ENCODE results near the gene LHPP.

LHPP gene

GRCh38 chr10:124447751-124448466 is 13.7 kb upstream of the LHPP start:
- DNase-seq (ENCODE audit: low read depth, low spot score), result no peak

- DNase-seq (ENCODE audit: low read depth, low spot score), result no peak
Measured at GRCh38 chr10:124448696-124449169, 12.9 kb upstream of the LHPP start.

- no peak for DNase-seq (ENCODE audit: low read depth, low spot score)
Measured at GRCh38 chr10:124449170-124450011, 12.2 kb upstream of the LHPP start.

GRCh38 chr10:124450012-124450782 is 11.4 kb upstream of the LHPP start, which contains the start of gene NKX1-2:
NKX1-2 (minus strand) TSS chr10:124450035; CDS start chr10:124449943, 92 bp downstream.
- DNase-seq (ENCODE audit: low read depth, low spot score), result no peak

- DNase-seq (ENCODE audit: low read depth, low spot score), result no peak
Measured at GRCh38 chr10:124450783-124451057, 10.9 kb upstream of the LHPP start.

GRCh38 chr10:124451276-124451675 is 10.3 kb upstream of the LHPP start:
- DNase-seq (ENCODE audit: low read depth, low spot score), result no peak

GRCh38 chr10:124453960-124454610 is 7.5 kb upstream of the LHPP start:
- DNase-seq (ENCODE audit: low read depth, low spot score), result no peak

GRCh38 chr10:124455441-124455840 is 6.2 kb upstream of the LHPP start:
- no peak for DNase-seq (ENCODE audit: low read depth, low spot score)

- no peak for DNase-seq (ENCODE audit: low read depth, low spot score)
Measured at GRCh38 chr10:124458473-124458872, 3.1 kb upstream of the LHPP start.

- no peak for DNase-seq (ENCODE audit: low read depth, low spot score)
Measured at GRCh38 chr10:124458889-124459288, 2.7 kb upstream of the LHPP start.

GRCh38 chr10:124459395-124459794 is 2.2 kb upstream of the LHPP start:
- no peak for DNase-seq (ENCODE audit: low read depth, low spot score)

GRCh38 chr10:124460144-124460543 is 1.5 kb upstream of the LHPP start:
- DNase-seq (ENCODE audit: low read depth, low spot score), result no peak

- DNase-seq (ENCODE audit: low read depth, low spot score), result no peak
Measured at GRCh38 chr10:124462348-124462695, 699 bp downstream of the LHPP start.

- no peak for DNase-seq (ENCODE audit: low read depth, low spot score)
Measured at GRCh38 chr10:124464028-124464965, 2.7 kb downstream of the LHPP start.

GRCh38 chr10:124465003-124465776 is 3.6 kb downstream of the LHPP start:
- DNase-seq (ENCODE audit: low read depth, low spot score), result no peak

GRCh38 chr10:124465777-124466488 is 4.3 kb downstream of the LHPP start:
- no peak for DNase-seq (ENCODE audit: low read depth, low spot score)

GRCh38 chr10:124467165-124467564 is 5.5 kb downstream of the LHPP start:
- no peak for DNase-seq (ENCODE audit: low read depth, low spot score)

GRCh38 chr10:124468624-124469023 is 7.0 kb downstream of the LHPP start:
- DNase-seq (ENCODE audit: low read depth, low spot score), result no peak

GRCh38 chr10:124469956-124470484 is 8.4 kb downstream of the LHPP start:
- no peak for DNase-seq (ENCODE audit: low read depth, low spot score)
